GM18505 (cell line): ENCODE results near the gene LCOR.

Experiments
- ATAC-seq: cut with Tn5 transposase; IDR thresholded peaks from one replicate; pipeline ENCODE4 v1.9.1; 2021; ENCODE audit not compliant: unreplicated experiment
- POLR2A ChIP-seq: IDR thresholded peaks from 4 replicates; pipeline ENCODE4 v1.6.1; 2011; ENCODE audit warnings: borderline replicate concordance; ENCODE audit not compliant: insufficient read depth, insufficient read length; ENCODE audit errors: extremely low read depth

Gene LCOR

DNA sequence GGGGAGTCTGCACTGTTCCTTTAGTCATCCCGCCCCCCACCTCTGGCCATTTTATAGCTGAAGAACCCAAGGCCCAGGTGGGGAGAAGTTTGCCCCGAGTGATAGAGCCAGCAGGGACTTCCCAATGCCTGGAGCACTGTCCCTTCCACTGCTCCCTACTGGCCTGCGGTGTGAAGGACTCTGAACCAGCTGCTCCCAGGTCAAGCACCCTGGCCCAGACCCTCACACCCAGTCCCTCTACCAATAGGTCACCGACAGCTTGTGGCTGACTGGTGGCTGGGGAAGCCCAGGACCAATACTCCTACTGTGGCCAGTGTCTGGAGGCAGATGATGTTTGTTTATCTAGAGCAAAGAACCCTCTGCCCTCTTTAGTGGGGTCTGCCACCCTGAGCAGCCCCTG lies 167.9 kb downstream of the LCOR start:
- TF ChIP-seq POLR2A: no peak
- no peak for ATAC-seq

DNA sequence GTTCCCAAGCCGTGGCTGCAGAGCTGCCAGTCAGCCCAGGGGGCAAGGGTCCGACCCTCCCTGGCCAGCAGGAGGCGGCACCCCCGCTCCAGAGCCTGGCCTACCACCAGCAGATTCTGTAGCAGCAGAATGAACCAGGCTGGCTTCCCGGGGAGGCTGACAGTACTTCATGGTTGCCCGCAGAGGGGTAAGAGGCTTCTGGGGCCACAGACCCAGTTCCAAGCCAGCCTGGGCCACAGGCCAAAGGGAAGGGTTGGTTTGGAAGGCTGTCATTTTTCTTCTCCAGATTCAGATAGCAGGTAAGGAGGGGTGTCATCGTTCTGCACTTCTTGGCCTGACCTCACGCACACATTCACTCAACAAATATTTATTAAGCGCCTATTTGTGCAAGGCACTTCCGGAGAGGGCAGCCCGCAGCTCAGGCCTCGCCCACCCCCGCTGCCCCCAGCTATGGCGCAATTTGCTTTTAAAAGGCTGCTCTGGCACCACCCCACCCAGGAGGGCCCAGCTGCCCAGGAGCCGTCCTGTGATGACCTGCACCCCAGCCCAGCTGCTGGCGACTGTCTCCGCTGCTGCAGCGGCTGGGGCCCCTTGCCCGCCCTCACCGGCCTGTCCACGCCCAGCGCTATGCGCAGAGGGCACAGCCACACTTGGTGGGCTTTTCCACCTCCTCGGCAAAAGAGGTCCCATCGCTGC lies 168.5 kb downstream of the LCOR start:
- ATAC-seq: no peak
- no peak for TF ChIP-seq POLR2A

DNA sequence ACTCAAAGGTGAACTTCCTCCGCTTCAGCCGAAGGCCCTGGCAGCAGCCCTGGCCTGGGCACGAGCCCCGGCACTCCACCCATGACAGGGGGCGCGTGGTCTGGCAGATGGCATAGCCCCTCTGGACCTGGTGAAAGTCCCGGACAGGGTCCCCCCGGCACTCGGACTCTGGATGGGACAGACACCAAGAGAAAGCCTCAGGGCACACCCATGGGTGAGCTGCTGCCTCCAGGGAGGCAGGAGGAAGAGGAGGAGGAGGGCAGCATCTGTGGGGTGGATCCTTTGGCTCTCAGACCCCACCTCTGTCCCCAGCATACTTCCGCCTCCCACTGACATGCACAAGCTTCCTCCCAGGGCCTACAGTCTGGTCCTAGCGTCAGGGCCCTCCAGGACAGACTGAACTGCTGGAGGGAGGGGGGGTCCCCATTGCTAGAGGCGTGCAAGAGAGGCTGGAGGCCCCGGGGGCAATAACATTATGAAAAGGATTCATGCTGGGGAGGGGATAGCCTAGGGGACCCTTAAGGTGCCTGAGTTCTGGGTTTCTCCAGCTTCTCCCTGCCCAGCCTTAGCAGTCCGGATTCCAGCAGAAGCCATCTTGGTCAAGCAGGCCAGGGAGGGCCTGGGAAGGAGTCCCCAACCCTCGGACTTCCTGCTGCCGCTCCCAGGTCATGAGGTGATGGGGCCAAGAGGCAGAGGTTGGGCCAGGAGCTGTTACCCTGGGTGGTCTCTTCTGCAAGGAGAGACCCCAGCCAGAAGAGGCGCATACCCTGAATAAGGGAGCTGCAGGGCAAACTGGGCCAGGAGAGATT lies 169.3 kb downstream of the LCOR start:
- no peak for TF ChIP-seq POLR2A
- no peak for ATAC-seq

DNA sequence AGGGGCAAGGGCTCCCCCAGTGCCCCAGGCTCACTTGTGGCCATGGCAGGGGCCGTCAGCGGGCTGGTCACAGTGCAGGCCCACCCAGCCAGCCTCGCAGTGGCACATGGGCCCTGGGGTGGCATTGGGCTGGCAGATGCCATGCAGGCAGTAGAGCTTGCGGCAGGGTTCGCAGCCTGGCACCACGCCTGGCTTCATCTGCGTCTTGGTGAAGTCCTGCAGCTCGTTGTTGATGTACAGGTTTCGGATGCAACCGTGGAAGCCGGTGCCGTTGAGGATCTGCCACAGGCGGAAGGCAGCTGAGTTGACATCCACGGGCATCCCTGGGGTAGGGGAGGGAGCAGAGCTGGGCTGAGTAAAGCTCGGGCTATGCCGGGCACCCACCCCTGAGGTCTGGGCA lies 170.6 kb downstream of the LCOR start:
- no peak for ATAC-seq
- no peak for TF ChIP-seq POLR2A

DNA sequence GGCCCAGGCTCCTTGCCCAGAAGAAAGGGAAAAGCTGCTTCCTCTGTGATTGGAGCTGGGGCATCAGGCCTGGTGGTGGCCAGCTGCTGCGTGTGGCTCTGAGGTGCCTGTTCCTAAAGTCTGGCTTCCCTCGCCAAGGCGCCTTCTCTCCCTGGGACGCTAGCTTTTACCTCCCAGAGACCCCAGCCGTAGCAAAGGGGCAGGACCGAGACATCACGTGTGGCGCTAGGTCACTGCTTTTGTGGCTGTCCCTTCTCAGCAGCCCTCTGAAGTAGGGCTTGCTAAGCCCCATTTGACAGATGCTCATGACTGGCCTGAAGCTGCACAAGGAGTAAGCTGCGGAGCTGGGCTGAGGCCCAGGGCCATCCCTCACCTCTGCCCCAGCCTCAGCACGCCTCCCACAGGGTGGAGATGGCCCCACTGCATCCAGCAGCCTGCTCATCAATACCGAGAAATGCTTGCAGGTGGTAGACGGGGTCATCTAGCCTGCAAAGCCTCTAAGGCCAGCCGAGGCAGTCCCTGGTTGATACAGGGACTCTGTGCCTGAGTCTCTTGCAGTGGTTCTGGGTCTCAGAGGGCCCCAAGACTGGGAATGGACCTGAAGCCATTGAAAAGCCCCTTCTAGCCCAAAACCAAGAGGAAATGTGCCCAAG lies 171.2 kb downstream of the LCOR start:
- no peak for TF ChIP-seq POLR2A
- ATAC-seq: no peak

DNA sequence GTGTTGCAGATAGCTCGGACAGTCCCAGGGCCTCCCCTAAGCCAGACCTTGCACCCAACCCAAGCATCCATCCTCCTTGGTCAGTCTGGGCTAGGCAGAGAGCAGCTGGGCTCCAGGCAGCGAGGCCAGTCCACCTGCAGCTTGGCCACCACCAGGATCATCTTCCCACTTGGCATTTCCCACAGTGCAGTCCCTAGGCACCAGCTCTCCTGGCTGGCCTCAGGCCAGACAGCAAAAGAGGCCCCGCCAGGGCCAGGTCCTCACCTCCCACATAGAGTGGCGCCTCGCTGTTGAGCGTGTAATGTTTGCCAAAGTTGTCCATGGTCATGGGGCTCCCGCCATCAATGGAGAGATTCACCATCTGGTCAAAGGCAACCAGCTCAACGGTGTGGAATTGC lies 171.7 kb downstream of the LCOR start:
- TF ChIP-seq POLR2A: no peak
- no peak for ATAC-seq

DNA sequence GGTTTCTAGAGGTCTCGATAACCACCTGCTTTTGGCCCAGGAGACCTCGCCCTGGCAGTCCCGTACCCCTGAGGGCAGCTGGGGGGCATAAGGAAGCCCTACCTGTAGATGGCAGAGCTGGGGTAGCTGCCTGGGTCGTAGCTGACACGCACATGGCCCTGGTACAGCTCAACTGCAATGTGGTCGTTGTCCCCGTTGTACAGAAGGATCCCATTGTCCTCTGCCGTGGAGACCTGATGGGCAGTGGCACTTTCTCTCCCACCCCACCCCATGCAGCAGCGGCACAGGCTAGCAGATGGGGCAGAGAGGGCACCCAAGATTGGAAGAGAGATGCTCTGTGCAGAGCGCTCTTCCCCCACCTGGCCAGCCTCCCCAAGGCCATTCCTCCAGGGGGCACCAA lies 172.5 kb downstream of the LCOR start:
- ATAC-seq: no peak
- TF ChIP-seq POLR2A: no peak

DNA sequence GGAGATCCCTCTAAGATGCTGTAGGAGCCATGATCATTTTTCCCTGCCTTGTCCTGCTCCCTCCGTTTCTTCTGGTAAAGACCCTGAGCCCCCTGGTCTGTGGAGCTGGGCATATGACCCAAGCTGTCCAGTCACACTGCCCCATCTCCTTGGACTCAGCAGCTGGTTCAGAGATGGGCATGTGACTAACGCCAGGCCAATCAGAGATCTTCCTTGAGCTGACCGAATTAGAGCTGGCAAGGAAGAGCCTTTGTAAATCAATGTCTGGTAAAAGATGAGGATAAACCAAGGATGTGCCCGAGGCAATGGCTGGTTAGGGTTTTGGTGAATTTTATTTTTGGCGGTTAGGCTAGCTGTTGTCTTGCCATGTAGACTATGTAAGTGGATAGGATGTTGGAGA lies 173.3 kb downstream of the LCOR start:
- no peak for ATAC-seq
- TF ChIP-seq POLR2A: no peak

DNA sequence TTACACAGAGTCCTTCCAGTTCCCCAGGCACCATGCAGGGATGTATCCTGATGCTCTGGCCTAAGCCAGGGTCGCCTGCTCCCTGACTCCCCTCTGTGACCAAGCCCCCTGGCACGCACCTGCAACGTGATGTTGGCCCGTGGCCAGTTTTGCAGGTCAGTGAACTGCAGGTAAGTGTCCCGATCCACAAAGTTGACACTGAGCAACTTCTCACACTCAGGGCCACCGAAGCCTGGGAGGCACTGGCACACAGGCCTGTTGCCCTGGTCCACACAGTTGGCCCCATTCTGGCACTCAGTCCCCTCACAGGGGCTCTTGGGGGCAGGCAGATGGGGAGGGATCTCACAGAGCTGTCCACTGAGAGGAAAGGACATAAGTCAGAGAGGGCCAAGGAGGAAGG lies 174.3 kb downstream of the LCOR start:
- ATAC-seq: no peak
- no peak for TF ChIP-seq POLR2A

DNA sequence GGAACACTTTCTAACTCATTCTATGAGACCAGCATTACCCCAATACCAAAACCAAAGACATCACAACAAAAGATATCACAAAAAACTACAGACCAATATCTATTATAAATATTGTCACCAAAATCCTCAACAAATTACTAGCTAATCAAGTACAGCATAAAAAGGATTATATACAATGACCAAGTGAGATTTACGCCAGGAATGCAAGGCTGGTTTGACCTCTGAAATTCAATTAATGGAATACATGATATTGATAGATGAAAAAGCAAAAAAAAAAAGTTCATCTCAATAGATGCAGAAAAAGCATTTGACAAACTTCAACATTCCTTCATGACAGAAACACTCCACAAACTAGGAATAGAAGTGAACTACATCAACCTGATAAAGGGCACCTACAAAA lies 175.3 kb downstream of the LCOR start:
- ATAC-seq: no peak

DNA sequence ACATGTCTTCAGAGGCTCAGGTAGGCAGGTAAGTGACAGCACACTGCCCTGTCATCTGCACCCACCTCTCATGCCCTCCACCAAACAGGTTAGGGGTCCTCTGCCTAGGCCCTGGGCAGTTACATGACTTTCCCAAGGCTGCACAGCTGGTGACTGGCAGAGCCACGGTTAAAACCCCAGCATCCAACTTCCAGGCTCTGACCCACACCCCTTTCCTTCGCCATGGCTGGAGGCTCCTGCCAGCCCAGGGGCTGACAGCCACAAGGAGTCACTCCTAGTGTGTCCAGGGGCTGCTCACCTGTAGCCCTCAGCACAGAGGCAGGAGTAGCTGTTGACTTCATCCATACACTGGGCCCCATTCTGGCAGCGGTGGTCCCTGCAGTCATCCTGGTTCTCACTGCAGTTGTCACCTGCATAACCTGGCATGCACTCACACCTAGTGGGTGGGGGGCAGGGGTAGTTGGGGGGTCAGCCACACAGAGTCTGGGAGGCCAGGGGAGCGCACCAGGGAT lies 178.7 kb downstream of the LCOR start:
- ATAC-seq: no peak
- no peak for TF ChIP-seq POLR2A

More for the DNA sequence above, 175.3 kb downstream of the LCOR start:
- TF ChIP-seq POLR2A: no peak

DNA sequence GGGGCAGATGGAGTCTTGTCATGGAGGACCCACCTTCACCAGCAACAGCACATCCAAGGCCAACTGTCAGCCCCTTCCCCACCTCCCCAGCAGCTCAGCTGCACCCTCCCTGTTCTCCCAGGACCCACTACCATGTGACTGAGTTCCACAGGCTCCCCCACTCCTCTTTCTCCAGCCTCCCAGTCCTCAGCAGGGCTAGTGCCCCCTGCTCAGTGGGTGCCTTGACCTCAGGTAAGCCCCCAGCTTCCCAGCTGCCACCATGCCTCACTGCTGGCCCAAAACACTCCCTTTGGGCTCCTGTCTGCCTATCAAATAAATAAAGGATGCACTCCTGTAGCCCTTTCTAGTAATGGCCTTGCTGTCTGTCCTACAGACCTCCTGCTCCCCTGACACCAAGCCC lies 179.3 kb downstream of the LCOR start:
- no peak for ATAC-seq
- no peak for TF ChIP-seq POLR2A

DNA sequence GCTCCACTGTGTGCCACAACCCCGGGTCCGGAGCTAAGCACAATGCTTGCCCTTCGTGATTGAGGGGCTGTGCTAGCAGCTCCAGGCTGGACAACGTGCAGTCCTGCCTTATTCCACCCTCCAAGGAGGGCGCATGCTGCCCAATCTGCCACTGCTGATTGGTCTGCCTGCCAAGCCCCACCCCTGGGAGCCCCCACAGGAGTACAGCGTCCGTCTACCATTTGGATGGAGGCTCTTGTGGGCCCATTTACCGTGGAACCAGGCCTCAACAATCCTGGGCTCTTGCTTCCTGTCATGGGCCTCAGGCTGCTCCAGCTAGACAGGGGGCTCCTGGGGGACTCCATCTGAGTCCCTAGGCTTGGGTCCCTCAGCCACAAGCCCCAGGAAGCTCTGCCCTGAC lies 180.4 kb downstream of the LCOR start:
- no peak for TF ChIP-seq POLR2A
- ATAC-seq: no peak

DNA sequence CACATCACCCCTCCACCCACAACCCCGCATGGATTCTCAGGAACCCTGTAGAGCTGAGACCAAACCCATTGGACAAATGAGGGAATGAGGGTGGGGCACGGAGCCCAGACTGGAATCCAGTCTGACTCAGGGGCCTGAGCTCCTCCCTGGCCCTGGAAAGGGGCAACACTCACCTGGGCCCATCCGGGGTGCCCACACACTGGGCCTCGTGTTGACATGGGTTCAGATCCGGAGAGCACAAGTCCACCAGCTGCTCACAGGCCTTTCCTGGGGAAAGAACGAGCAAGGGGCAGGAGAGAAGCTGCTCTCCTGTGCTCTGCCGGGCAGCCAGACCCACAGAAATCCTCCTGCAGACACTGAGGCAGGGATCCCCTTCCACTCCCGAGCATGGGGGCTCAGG lies 181.5 kb downstream of the LCOR start:
- no peak for TF ChIP-seq POLR2A
- no peak for ATAC-seq

DNA sequence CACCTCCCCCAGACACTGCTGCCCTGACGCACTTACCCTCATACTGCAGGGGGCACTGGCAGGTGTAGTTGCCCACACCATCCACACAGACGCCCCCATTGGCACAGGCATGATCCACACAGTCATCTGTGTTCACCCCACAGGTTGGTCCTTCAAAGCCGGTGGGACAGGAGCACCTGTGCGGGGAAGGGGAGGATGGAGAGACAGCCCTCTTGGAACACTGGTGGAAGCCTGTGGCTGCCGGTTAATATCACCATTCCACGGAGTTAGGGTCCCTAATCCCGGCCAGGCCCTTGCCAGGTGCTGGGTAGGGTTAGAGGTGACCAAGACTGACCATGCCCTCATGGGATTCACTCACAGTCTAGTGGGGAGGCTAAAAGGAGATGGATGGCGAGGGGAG lies 181.9 kb downstream of the LCOR start:
- no peak for ATAC-seq
- TF ChIP-seq POLR2A: no peak

DNA sequence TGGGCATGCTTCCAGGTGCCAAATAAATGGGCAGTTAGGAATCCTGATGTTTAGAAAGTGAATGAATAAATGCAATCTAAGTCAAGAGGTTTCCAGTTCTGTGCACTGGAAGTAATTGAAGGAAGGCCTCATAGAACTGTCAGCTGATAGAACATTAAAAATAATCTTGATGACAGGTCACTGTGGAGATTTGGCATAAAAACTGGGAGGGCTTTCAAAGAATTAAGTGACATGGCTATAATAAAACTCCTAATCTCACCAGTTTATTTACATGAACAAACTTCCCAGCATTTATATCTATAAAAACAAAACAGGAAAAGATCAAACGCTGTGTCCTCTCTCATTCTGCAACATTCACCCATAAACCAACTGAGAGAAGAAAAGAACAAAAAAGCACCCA lies 183.1 kb downstream of the LCOR start:
- no peak for ATAC-seq
- TF ChIP-seq POLR2A: no peak
